SK-N-MC (cell line): ENCODE data around the gene CES5A.

ENCODE experiments used
- EZH2 ChIP-seq: fragments of 200-600 bp; sonication (generic); IDR thresholded peaks from one replicate; pipeline ENCODE4 v1.6.1; 2017; ENCODE audit warnings: antibody characterized with exemption
- POLR2AphosphoS5 ChIP-seq: IDR thresholded peaks from 2 replicates; pipeline ENCODE4 v1.6.1; 2012; ENCODE audit warnings: mild to moderate bottlenecking, low read depth, low read length, borderline replicate concordance

DNA sequence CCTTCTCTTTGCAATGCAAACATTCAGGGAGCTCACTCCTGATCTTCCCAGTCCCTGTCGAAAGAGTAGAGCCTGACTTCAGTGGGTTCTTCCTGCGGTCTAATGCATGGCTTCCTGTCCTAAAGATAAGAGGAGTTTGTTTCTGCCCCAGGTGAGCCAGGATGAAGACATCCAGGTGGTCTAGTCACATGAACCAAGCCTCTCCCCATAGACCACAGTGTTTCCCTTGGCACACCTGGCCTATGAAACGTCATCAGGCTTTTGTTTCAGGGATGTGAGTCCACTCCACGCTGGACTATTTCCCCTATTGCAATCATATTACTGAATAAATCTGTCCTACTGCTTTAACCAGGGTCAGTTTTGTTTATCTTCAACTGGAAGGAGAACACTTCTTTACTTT is 63.4 kb downstream of the CES5A start:
- TF ChIP-seq EZH2: no peak
- TF ChIP-seq POLR2AphosphoS5: no peak
